GM20431 (cell line): ENCODE data around the gene SYCE1L.

Experiments
- in situ Hi-C: fragments of 300-500 bp; cut with MseI, MboI; formaldehyde crosslinking; loops from one replicate; pipeline ENCODE4 v1.15.0; 2020; ENCODE audit warnings: low sequenced_read_pairs; ENCODE audit not compliant: unreplicated experiment

Gene SYCE1L

GRCh38 chr16:77194295-77195231 lies 4.6 kb upstream of the SYCE1L start:
- in situ Hi-C loops, result no loop called here

- in situ Hi-C loops, result no loop called here
Observed at GRCh38 chr16:77195411-77195810, 3.8 kb upstream of the SYCE1L start.

- in situ Hi-C loops, result no loop called here
Observed at GRCh38 chr16:77197747-77198146, 1.5 kb upstream of the SYCE1L start.

GRCh38 chr16:77206533-77206932 lies 7.3 kb downstream of the SYCE1L start:
- in situ Hi-C loops, result no loop called here

GRCh38 chr16:77207030-77207429 lies 7.8 kb downstream of the SYCE1L start:
- in situ Hi-C loops, result no loop called here

- in situ Hi-C loops, result no loop called here
Observed at GRCh38 chr16:77208382-77208781, 9.2 kb downstream of the SYCE1L start.

GRCh38 chr16:77211880-77212740 lies 12.9 kb downstream of the SYCE1L start:
- in situ Hi-C loops, result no loop called here

- in situ Hi-C loops, result no loop called here
Observed at GRCh38 chr16:77212741-77213541, 13.7 kb downstream of the SYCE1L start.

GRCh38 chr16:77213542-77214106 lies 14.4 kb downstream of the SYCE1L start:
- in situ Hi-C loops, result no loop called here

GRCh38 chr16:77214411-77215138 lies 15.4 kb downstream of the SYCE1L start:
- in situ Hi-C loops, result no loop called here

- in situ Hi-C loops, result no loop called here
Observed at GRCh38 chr16:77219437-77219836, 20.2 kb downstream of the SYCE1L start.

- in situ Hi-C loops, result no loop called here
Observed at GRCh38 chr16:77220427-77220826, 21.2 kb downstream of the SYCE1L start.

- in situ Hi-C loops, result no loop called here
Observed at GRCh38 chr16:77221482-77221881, 22.3 kb downstream of the SYCE1L start.

- in situ Hi-C loops, result no loop called here
Observed at GRCh38 chr16:77223184-77223583, 24.0 kb downstream of the SYCE1L start.

- in situ Hi-C loops, result loop anchor here (25.0 kb wide), 1 partner anchor 737 kb away; no protein-coding TSS in a partner anchor
Observed at GRCh38 chr16:77225182-77225581, 26.0 kb downstream of the SYCE1L start.

- in situ Hi-C loops, result loop anchor here (25.0 kb wide), 1 partner anchor 735 kb away; no protein-coding TSS in a partner anchor
Observed at GRCh38 chr16:77227745-77228144, 28.5 kb downstream of the SYCE1L start.

- in situ Hi-C loops, result loop anchor here (25.0 kb wide), 1 partner anchor 731 kb away; no protein-coding TSS in a partner anchor
Observed at GRCh38 chr16:77231047-77231446, 31.8 kb downstream of the SYCE1L start.

- in situ Hi-C loops, result loop anchor here (25.0 kb wide), 1 partner anchor 728 kb away; no protein-coding TSS in a partner anchor
Observed at GRCh38 chr16:77233799-77234519, 34.8 kb downstream of the SYCE1L start.
